H1 (cell line): Measurements from ENCODE around the gene DNAI2. TPM values are rescaled to one million over a fixed set of nuclear protein-coding genes. Genes with fewer than 3 reads are reported as not detected.

ENCODE experiments used
- CREB1 ChIP-seq: IDR thresholded peaks from 2 replicates; pipeline ENCODE4 v1.6.1; 2012; ENCODE audit warnings: inconsistent platforms
- CTBP2 ChIP-seq: IDR thresholded peaks from 2 replicates; pipeline ENCODE4 v1.7.0; 2011; ENCODE audit warnings: borderline replicate concordance, mild to moderate bottlenecking, moderate library complexity, mixed read lengths, low read length; ENCODE audit not compliant: insufficient read depth, insufficient read length
- NRF1 ChIP-seq: IDR thresholded peaks from 2 replicates; pipeline ENCODE4 v1.6.1; 2011; ENCODE audit warnings: mild to moderate bottlenecking, low read depth, low read length, improper control_type of control experiment
- TAF7 ChIP-seq: optimal IDR thresholded peaks from 2 replicates; pipeline ENCODE3; 2011; ENCODE audit warnings: low read depth, mild to moderate bottlenecking, inconsistent platforms, low read length, moderate library complexity, borderline replicate concordance
- polyA plus RNA-seq, 7 experiments: library from polyadenylated mRNA; depleted of rRNA in 3 of 7; stranded (reverse) in 5 of 7; unstranded in 2 of 7; fragments of >200 nt in 5 of 7; fragments of 200-250 nt in 2 of 7; gene quantifications; 1 replicate in 5 of 7; 2 replicates in 1 of 7; 4 replicates in 1 of 7; pipeline versions ENCODE4 v1.2.1 to v1.2.3, GENCODE V29; 2011 to 2013; ENCODE audit warnings: missing spikeins in 2 of 7, mixed read lengths in 2 of 7
- total RNA-seq: library from RNA; stranded (reverse); fragmentation: NEBNext Ultra II Directional; extraction: Animal tissue kit (Norgen Biotek cat#: 25700); gene quantifications from 2 replicates; pipeline ENCODE4 v1.2.1, GENCODE V29; 2021
- TF ChIP-seq, protein P1 (sequence below): IDR thresholded peaks from 2 replicates; pipeline ENCODE4 v1.6.1; 2011; ENCODE audit warnings: low read depth, mild to moderate bottlenecking, low read length; ENCODE audit not compliant: insufficient read depth

The DNAI2 gene
- total and polyA plus RNA-seq, 2 of the 8 experiments (the other 6 are each of a cell fraction or from before 2014, with no cell fraction given): 0.08 to 0.15 TPM

DNA sequence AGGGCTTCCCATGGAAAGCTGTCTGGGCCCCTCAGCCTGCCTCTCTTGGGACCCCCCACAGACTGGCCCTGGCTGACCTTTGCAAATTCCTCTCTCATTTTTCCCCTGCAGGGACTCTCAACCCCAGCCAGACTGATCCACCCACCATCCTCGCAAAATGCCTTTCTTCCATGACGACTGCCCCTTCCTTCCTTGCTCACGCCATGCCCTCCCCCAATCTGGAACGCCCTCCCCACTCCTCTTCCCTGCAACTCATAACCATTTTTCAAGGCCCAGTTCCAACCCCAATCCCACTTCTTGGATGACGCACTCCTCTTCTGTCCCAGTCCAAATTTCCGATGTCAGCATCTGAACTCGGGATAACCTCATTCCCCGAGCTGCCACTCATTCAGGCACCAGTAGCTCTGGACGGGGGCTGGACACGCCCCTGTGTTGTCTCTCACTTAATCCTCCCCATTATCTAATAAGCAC lies 1.3 kb upstream of the DNAI2 start (continued):
- TF ChIP-seq CTBP2 (no peak), CREB1 (no peak), NRF1 (no peak), TAF7 (no peak)
- TF ChIP-seq, protein P1, sequence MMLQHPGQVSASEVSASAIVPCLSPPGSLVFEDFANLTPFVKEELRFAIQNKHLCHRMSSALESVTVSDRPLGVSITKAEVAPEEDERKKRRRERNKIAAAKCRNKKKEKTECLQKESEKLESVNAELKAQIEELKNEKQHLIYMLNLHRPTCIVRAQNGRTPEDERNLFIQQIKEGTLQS: no peak
